Bronchial epithelial cell (primary cell): Measurements from ENCODE around the gene ANGEL2. TPM values are rescaled to one million over a fixed set of nuclear protein-coding genes. Genes with fewer than 3 reads are reported as not detected.

Experiments
- DNase-seq: peaks from one replicate; pipeline ENCODE4 v3.0.0-alpha.2; 2010; ENCODE audit warnings: low read depth
- FAIRE-seq: peaks from 2 replicates; lab custom pipeline; 2011; peaks lifted over from hg19 to GRCh38; lab: Jason Lieb, UNC
- H3K27me3 ChIP-seq: 2 replicates; pipeline ENCODE4 v1.5.1; 2011; ENCODE audit warnings: low read length; ENCODE audit not compliant: control insufficient read depth, insufficient read depth
- H3K36me3 ChIP-seq: 2 replicates; pipeline ENCODE4 v1.5.1; 2011; ENCODE audit warnings: low read length; ENCODE audit not compliant: control insufficient read depth, insufficient read depth
- H3K4me3 ChIP-seq: 2 replicates; pipeline ENCODE4 v1.5.1; 2011; ENCODE audit warnings: mild to moderate bottlenecking, low read depth, low read length, control low read depth
- total RNA-seq: library from RNA; depleted of rRNA; stranded (reverse); fragments of >200 nt; gene quantifications from 2 replicates; pipeline ENCODE4 v1.2.1, GENCODE V29; 2014
- TF ChIP-seq, protein P1 (sequence below): IDR thresholded peaks from 2 replicates; pipeline ENCODE4 v1.5.1; 2011; ENCODE audit warnings: mild to moderate bottlenecking, moderate library complexity, low read length, control low read depth, inconsistent platforms; ENCODE audit not compliant: insufficient read depth, severe bottlenecking

The ANGEL2 gene
- total RNA-seq, 1 donor from 2014 or later: 22.4 TPM

- TF ChIP-seq, protein P1, sequence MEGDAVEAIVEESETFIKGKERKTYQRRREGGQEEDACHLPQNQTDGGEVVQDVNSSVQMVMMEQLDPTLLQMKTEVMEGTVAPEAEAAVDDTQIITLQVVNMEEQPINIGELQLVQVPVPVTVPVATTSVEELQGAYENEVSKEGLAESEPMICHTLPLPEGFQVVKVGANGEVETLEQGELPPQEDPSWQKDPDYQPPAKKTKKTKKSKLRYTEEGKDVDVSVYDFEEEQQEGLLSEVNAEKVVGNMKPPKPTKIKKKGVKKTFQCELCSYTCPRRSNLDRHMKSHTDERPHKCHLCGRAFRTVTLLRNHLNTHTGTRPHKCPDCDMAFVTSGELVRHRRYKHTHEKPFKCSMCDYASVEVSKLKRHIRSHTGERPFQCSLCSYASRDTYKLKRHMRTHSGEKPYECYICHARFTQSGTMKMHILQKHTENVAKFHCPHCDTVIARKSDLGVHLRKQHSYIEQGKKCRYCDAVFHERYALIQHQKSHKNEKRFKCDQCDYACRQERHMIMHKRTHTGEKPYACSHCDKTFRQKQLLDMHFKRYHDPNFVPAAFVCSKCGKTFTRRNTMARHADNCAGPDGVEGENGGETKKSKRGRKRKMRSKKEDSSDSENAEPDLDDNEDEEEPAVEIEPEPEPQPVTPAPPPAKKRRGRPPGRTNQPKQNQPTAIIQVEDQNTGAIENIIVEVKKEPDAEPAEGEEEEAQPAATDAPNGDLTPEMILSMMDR: no peak
- Histone ChIP-seq H3K36me3 (no peaks in the 10 kb centered on the region), H3K4me3 (no peak overlapping the region), H3K27me3 (peaks cover 8% of the 10 kb centered on the region)
- no peak for FAIRE-seq
- no peak for DNase-seq
These were observed 70.1 kb downstream of the ANGEL2 start for GRCh38 chr1:212945463-212946160.

DNA sequence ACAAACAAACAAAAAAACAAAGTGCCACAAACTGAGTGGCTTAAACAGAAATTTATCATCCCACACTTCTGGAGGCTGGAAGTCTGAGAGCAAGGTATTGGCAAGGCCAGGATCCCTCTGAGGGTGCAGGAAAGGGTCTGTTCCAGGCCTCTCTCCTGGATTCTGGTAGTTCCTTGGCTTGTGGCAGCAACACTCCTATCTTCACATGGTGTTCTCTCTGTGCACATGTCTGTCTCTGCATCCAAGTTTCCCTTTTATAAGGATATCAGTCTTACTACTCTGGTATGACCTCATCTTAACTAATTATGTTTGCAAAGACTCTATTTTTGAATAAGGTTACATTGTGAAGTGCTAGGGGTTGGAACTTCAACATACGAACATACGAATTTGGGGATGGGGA is 70.6 kb downstream of the ANGEL2 start:
- Histone ChIP-seq H3K36me3 (no peaks in the 10 kb centered on the region), H3K4me3 (no peak overlapping the region), H3K27me3 (peaks cover 7% of the 10 kb centered on the region)
- DNase-seq: no peak
- no peak for FAIRE-seq
- TF ChIP-seq, protein P1: no peak

- no peaks in the 10 kb centered on the region for H3K36me3 ChIP-seq
- TF ChIP-seq, protein P1: no peak
- H3K4me3 ChIP-seq: no peak overlapping the region
- FAIRE-seq (no peak), DNase-seq (no peak)
- peaks cover 2% of the 10 kb centered on the region for H3K27me3 ChIP-seq
These were observed 71.3 kb downstream of the ANGEL2 start for GRCh38 chr1:212944229-212944901.

GRCh38 chr1:212943393-212943710 is 72.3 kb downstream of the ANGEL2 start:
- TF ChIP-seq, protein P1: no peak
- Histone ChIP-seq H3K27me3 (no peaks in the 10 kb centered on the region), H3K36me3 (no peaks in the 10 kb centered on the region), H3K4me3 (no peak overlapping the region)
- DNase-seq: no peak
- FAIRE-seq: no peak

GRCh38 chr1:212942679-212943392 is 72.8 kb downstream of the ANGEL2 start:
- H3K36me3 ChIP-seq: no peaks in the 10 kb centered on the region
- TF ChIP-seq, protein P1: no peak
- FAIRE-seq: no peak

More at GRCh38 chr1:212942679-212943392, 72.8 kb downstream of the ANGEL2 start:
- H3K27me3 ChIP-seq: no peaks in the 10 kb centered on the region
- DNase-seq: no peak
- H3K4me3 ChIP-seq: no peak overlapping the region

Other genes with a start within 250 kb of the ANGEL2 start
- 11.3 TPM in 2 replicates for gene NSL1, start 224.1 kb downstream of the ANGEL2 start, total RNA-seq
- gene TATDN3, start 224.0 kb downstream of the ANGEL2 start, total RNA-seq: 12.1 and 21.8 TPM in 2 replicates
- not detected in 2 replicates for gene SPATA45, start 168.2 kb downstream of the ANGEL2 start, total RNA-seq
- gene FLVCR1, start 157.6 kb downstream of the ANGEL2 start, total RNA-seq: 4.5 and 6.8 TPM in 2 replicates
- not detected in 2 replicates for gene VASH2, start 65.3 kb downstream of the ANGEL2 start, total RNA-seq
- gene RPS6KC1, start 35.4 kb upstream of the ANGEL2 start, total RNA-seq: 12.9 and 19.7 TPM in 2 replicates